ENCODE measurements around the gene GAS2. TPM values are rescaled to one million over a fixed set of nuclear protein-coding genes. Genes with fewer than 3 reads are reported as not detected.

Gene GAS2
- polyA plus RNA-seq, 3 donors = 0.86 to 1.00 (median 0.89) TPM

DNA sequence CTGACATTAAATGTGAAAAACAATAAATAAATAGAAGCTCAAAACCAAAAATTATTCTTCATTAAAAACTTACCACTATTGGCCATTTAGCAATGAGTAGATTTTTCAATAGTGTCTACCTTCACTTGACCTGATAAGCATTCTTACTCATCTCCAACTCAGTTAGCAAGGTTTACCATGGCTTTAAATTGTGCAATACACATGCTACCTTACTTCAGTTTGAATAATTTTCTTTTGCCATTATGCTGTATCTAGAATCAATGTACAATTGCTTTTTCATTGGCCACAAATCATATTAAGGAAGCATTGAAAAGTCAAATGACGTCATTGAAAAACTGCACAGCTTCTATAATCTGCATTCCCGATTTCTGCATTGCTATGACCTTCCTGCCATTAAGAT, 98.3 kb downstream of the GAS2 start:
- H3K27ac Mint-ChIP-seq = no peak overlapping the region
- WGBS (ENCODE audit: insufficient coverage) = no CpG with 5 or more reads among the region's 2 CpGs

DNA sequence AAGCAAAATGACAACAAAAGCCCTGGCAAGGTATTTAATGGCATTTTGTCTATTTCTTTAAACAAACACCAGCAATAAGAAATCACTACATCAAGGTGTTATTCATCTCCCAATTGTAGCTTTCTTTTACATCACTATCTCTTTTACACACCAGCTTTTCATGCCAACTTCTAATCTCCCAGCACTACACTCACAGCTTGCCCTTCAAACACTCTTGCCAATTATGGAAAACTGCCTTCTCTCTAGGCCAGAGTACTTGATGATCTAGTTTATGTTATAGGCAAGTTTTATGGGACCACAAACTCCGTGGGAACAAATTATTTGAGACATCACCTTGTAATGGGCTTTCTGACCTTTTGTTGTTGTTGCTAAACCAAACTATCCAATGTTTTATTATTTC, 101.9 kb downstream of the GAS2 start:
- no peak overlapping the region for H3K27ac Mint-ChIP-seq
- no peaks in the 10 kb centered on the region for H3K27me3 ChIP-seq (ENCODE audit: control insufficient read depth in 2 of 2, insufficient read depth in 2 of 2, low read length in 2 of 2)
- H3K4me1 Mint-ChIP-seq = no peaks in the 10 kb centered on the region
- no peak overlapping the region for H3K9ac ChIP-seq (ENCODE audit: insufficient read depth, low read length, poor library complexity, severe bottlenecking)
- TF ChIP-seq, protein P1, sequence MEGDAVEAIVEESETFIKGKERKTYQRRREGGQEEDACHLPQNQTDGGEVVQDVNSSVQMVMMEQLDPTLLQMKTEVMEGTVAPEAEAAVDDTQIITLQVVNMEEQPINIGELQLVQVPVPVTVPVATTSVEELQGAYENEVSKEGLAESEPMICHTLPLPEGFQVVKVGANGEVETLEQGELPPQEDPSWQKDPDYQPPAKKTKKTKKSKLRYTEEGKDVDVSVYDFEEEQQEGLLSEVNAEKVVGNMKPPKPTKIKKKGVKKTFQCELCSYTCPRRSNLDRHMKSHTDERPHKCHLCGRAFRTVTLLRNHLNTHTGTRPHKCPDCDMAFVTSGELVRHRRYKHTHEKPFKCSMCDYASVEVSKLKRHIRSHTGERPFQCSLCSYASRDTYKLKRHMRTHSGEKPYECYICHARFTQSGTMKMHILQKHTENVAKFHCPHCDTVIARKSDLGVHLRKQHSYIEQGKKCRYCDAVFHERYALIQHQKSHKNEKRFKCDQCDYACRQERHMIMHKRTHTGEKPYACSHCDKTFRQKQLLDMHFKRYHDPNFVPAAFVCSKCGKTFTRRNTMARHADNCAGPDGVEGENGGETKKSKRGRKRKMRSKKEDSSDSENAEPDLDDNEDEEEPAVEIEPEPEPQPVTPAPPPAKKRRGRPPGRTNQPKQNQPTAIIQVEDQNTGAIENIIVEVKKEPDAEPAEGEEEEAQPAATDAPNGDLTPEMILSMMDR (IDR thresholded peaks at IDR 0.05) = no peak
- no CpG with 5 or more reads among the region's 1 CpG for WGBS (ENCODE audit: insufficient coverage)
- H4K20me1 ChIP-seq (ENCODE audit: insufficient read depth, low read length) = no peaks in the 10 kb centered on the region
- H3K27me3 Mint-ChIP-seq (ENCODE audit: low read depth in 3 of 3) = peaks cover 0 to 4% (median 1%) of the 10 kb centered on the region in 3 donors
- H3K36me3 Mint-ChIP-seq = no peaks in the 10 kb centered on the region
- H2AFZ ChIP-seq (ENCODE audit: insufficient read depth, low read depth, low read length, poor library complexity, severe bottlenecking) = no peak overlapping the region
- H3K79me2 ChIP-seq (ENCODE audit: insufficient read depth, low read length) = no peaks in the 10 kb centered on the region
- H3K9me3 ChIP-seq (replicated peaks in 1 of 2; ENCODE audit: control insufficient read depth in 1 of 2, insufficient read depth in 1 of 2, low read length in 2 of 2) = no peaks in the 10 kb centered on the region
- intact Hi-C loops (cut with micrococcal nuclease) = no loop called here
- H3K9me3 Mint-ChIP-seq = peaks cover 0 to 4% (median 0%) of the 10 kb centered on the region in 7 donors
- H3K4me2 ChIP-seq (replicated peaks; ENCODE audit: extremely low read depth, low read length, poor library complexity, severe bottlenecking) = no peak overlapping the region
- no peak for DNase-seq
- H3K4me1 ChIP-seq (ENCODE audit: control insufficient read depth in 1 of 2, insufficient read depth in 2 of 2, low read length in 2 of 2) = no peaks in the 10 kb centered on the region
- no peak overlapping the region for H3K4me3 Mint-ChIP-seq
- no peak overlapping the region for H3K27ac ChIP-seq (ENCODE audit: low read depth in 1 of 2, low read length in 2 of 2)
- no peaks in the 10 kb centered on the region for H3K36me3 ChIP-seq (replicated peaks in 1 of 2; ENCODE audit: control insufficient read depth in 1 of 2, insufficient read depth in 2 of 2, low read length in 2 of 2)
- no peak overlapping the region for H3K4me3 ChIP-seq (replicated peaks in 1 of 3; ENCODE audit: low read depth in 2 of 3, low read length in 3 of 3)

More for the DNA sequence above, 98.3 kb downstream of the GAS2 start:
- H3K36me3 ChIP-seq (replicated peaks in 1 of 2; ENCODE audit: control insufficient read depth in 1 of 2, insufficient read depth in 2 of 2, low read length in 2 of 2) = no peaks in the 10 kb centered on the region
- H3K4me1 ChIP-seq (ENCODE audit: control insufficient read depth in 1 of 2, insufficient read depth in 2 of 2, low read length in 2 of 2) = no peaks in the 10 kb centered on the region
- no peaks in the 10 kb centered on the region for H3K27me3 ChIP-seq (ENCODE audit: control insufficient read depth in 2 of 2, insufficient read depth in 2 of 2, low read length in 2 of 2)
- H3K9ac ChIP-seq (ENCODE audit: insufficient read depth, low read length, poor library complexity, severe bottlenecking) = no peak overlapping the region
- H3K9me3 ChIP-seq (replicated peaks in 1 of 2; ENCODE audit: control insufficient read depth in 1 of 2, insufficient read depth in 1 of 2, low read length in 2 of 2) = no peaks in the 10 kb centered on the region
- no peaks in the 10 kb centered on the region for H3K36me3 Mint-ChIP-seq
- no peak overlapping the region for H2AFZ ChIP-seq (ENCODE audit: insufficient read depth, low read depth, low read length, poor library complexity, severe bottlenecking)
- H3K4me3 Mint-ChIP-seq = no peak overlapping the region
- TF ChIP-seq, protein P1 (IDR thresholded peaks at IDR 0.05) = no peak
- no peaks in the 10 kb centered on the region for H3K4me1 Mint-ChIP-seq
- no peaks in the 10 kb centered on the region for H3K79me2 ChIP-seq (ENCODE audit: insufficient read depth, low read length)
- H3K4me3 ChIP-seq (replicated peaks in 1 of 3; ENCODE audit: low read depth in 2 of 3, low read length in 3 of 3) = no peak overlapping the region
- no peak overlapping the region for H3K27ac ChIP-seq (ENCODE audit: low read depth in 1 of 2, low read length in 2 of 2)
- H3K9me3 Mint-ChIP-seq = peaks cover 0 to 4% (median 0%) of the 10 kb centered on the region in 7 donors
- intact Hi-C loops (cut with micrococcal nuclease) = no loop called here
- no peak overlapping the region for H3K4me2 ChIP-seq (replicated peaks; ENCODE audit: extremely low read depth, low read length, poor library complexity, severe bottlenecking)
- no peak for DNase-seq
- no peaks in the 10 kb centered on the region for H4K20me1 ChIP-seq (ENCODE audit: insufficient read depth, low read length)
- H3K27me3 Mint-ChIP-seq (ENCODE audit: low read depth in 3 of 3) = peaks cover 0 to 4% (median 1%) of the 10 kb centered on the region in 3 donors

All from CD14-positive monocyte (primary cell).